HT-29 (cell line): ENCODE results near the gene SYCP3. TPM values are rescaled to one million over a fixed set of nuclear protein-coding genes. Genes with fewer than 3 reads are reported as not detected.
A peak's percentile ranks its signal among the peaks of the same experiment; 100 is the strongest.
"Not testable (repeated sequence)": the region's sequence is repeated elsewhere in the genome, so short reads cannot be mapped to it uniquely, and the experiment has no call there.

Experiments
- DNase-seq: peaks from one replicate; pipeline ENCODE4 v3.0.0-alpha.2; 2015; ENCODE audit warnings: low spot score
- total RNA-seq: library from RNA; depleted of rRNA; stranded (reverse); fragments of >200 nt; shearing (Covaris generic); gene quantifications from 2 replicates; pipeline ENCODE4 v1.2.3, GENCODE V29; 2014

The SYCP3 gene
- total RNA-seq, 1 experiment from 2014 or later, result not detected

GRCh38 chr12:101759396-101760047 is 20.3 kb upstream of the SYCP3 start:
- DNase-seq, result peak; percentile 55

- no peak for DNase-seq
Observed at GRCh38 chr12:101750152-101750551, 10.9 kb upstream of the SYCP3 start.

GRCh38 chr12:101749657-101750056 is 10.4 kb upstream of the SYCP3 start:
- no peak for DNase-seq

GRCh38 chr12:101748907-101749306 is 9.6 kb upstream of the SYCP3 start:
- no peak for DNase-seq

GRCh38 chr12:101747697-101748096 is 8.4 kb upstream of the SYCP3 start:
- DNase-seq, result no peak

- no peak for DNase-seq
Observed at GRCh38 chr12:101746661-101747060, 7.4 kb upstream of the SYCP3 start.

- no peak for DNase-seq
Observed at GRCh38 chr12:101746196-101746595, 6.9 kb upstream of the SYCP3 start.

- no peak for DNase-seq
Observed at GRCh38 chr12:101745481-101745880, 6.2 kb upstream of the SYCP3 start.

GRCh38 chr12:101743724-101744472 is 4.6 kb upstream of the SYCP3 start:
- DNase-seq, result no peak

GRCh38 chr12:101743242-101743641 is 4.0 kb upstream of the SYCP3 start:
- DNase-seq, result no peak

GRCh38 chr12:101740980-101741379 is 1.7 kb upstream of the SYCP3 start:
- DNase-seq, result no peak

GRCh38 chr12:101740566-101740965 is 1.3 kb upstream of the SYCP3 start:
- no peak for DNase-seq

- no peak for DNase-seq
Observed at GRCh38 chr12:101737476-101737875, 1.8 kb downstream of the SYCP3 start.

GRCh38 chr12:101734482-101734881 is 4.8 kb downstream of the SYCP3 start:
- not testable (repeated sequence) for DNase-seq

- no peak for DNase-seq
Observed at GRCh38 chr12:101733166-101733565, 6.1 kb downstream of the SYCP3 start.

GRCh38 chr12:101732318-101732717 is 6.9 kb downstream of the SYCP3 start:
- no peak for DNase-seq

- no peak for DNase-seq
Observed at GRCh38 chr12:101729842-101730241, 9.4 kb downstream of the SYCP3 start.

GRCh38 chr12:101727098-101727497 is 12.2 kb downstream of the SYCP3 start:
- DNase-seq, result no peak

- DNase-seq, result no peak
Observed at GRCh38 chr12:101722392-101722791, 16.9 kb downstream of the SYCP3 start.

- no peak for DNase-seq
Observed at GRCh38 chr12:101720118-101720517, 19.1 kb downstream of the SYCP3 start.

- DNase-seq, result no peak
Observed at GRCh38 chr12:101719566-101719965, 19.7 kb downstream of the SYCP3 start.

- DNase-seq, result no peak
Observed at GRCh38 chr12:101714877-101715444, 24.3 kb downstream of the SYCP3 start.

- DNase-seq, result no peak
Observed at GRCh38 chr12:101713930-101714329, 25.3 kb downstream of the SYCP3 start.
